ENCODE measurements around the gene CYP20A1.

Gene CYP20A1

DNA sequence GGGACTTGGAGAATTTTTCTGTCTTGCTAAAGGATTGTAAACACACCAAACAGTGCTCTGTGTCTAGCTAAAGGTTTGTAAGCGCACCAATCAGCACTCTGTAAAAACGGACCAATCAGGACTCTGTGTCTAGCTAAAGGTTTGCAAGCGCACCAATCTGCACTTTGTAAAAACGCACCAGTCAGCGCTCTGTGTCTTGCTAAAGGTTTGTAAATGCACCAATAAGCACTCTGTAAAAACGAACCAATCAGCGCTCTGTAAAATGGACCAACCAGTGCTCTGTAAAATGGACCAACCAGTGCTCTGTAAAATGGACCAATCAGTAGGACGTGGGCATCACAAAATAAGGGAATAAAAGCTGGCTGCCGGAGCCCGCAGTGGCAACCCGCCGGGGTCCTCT, 105.8 kb downstream of the CYP20A1 start:
- TF ChIP-seq, protein P1, sequence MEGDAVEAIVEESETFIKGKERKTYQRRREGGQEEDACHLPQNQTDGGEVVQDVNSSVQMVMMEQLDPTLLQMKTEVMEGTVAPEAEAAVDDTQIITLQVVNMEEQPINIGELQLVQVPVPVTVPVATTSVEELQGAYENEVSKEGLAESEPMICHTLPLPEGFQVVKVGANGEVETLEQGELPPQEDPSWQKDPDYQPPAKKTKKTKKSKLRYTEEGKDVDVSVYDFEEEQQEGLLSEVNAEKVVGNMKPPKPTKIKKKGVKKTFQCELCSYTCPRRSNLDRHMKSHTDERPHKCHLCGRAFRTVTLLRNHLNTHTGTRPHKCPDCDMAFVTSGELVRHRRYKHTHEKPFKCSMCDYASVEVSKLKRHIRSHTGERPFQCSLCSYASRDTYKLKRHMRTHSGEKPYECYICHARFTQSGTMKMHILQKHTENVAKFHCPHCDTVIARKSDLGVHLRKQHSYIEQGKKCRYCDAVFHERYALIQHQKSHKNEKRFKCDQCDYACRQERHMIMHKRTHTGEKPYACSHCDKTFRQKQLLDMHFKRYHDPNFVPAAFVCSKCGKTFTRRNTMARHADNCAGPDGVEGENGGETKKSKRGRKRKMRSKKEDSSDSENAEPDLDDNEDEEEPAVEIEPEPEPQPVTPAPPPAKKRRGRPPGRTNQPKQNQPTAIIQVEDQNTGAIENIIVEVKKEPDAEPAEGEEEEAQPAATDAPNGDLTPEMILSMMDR (IDR thresholded peaks at IDR 0.05), result no peak

DNA sequence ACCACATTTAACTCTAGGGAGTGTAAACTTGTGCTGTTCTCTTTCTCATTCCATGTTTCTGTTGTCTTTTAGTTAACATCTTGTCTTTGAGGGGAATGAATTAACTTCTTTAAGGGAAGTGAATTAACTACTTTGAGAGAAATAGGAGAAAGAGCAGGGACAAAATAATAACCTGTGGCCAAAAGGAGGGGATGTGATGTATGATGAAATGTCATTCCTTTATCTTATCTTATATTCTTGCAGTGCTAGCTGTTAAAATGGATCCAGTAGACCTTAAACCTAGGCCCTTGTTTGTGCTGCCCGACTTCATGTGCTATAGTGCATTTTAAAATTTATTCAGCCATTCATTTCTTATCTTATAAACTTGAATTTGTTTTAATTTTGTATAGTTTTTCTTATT, 107.8 kb downstream of the CYP20A1 start:
- TF ChIP-seq, protein P1 (IDR thresholded peaks at IDR 0.05), result no peak

DNA sequence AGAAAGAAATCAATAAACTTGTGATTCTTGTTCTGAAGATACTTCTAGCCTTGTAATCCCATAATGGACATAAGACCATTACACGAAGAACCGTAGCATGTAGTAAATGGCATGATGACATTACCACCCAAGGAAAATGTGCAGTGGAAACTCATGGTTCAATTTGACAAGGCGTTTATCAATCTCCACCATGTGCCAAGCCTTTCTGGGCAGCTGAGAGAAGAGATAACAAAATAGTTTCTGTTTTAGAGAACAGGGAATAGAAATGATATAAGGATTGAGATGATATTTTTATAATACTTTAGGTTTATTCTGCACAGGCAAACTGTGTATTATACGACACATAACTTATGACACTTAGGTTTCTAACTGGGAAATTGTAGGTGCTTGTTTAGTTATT, 108.6 kb downstream of the CYP20A1 start:
- TF ChIP-seq, protein P1 (IDR thresholded peaks at IDR 0.05), result no peak

DNA sequence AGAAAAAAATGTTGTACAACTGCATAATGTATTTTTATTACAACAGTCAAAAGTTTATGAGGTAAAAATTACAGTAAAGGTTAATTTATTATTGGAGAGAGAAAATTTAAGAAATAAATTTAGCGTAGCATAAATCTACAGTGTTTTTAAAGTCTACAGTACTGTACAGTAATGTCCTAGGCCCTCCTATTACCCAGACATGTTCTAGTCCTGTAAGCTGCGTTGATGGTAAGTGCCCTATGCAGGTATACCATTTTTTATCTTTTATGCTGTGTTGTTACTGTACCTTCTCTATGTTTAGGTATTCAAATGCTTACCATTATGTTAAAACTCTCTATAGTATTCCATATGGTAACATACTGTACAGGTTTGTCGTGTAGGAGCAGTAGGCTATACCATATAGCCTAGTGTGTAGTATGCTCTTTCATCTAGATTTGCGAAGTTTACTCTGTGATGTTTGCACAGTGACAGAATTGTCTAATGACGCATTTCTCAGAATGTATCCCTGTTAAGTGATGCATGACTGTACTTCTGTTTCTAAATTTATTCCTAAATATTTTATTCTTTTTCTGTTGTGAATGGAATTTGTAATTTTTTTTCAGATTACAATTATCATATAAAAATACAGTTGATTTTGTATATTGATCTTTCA, 113.9 kb downstream of the CYP20A1 start:
- TF ChIP-seq, protein P1 (IDR thresholded peaks at IDR 0.05), result no peak

DNA sequence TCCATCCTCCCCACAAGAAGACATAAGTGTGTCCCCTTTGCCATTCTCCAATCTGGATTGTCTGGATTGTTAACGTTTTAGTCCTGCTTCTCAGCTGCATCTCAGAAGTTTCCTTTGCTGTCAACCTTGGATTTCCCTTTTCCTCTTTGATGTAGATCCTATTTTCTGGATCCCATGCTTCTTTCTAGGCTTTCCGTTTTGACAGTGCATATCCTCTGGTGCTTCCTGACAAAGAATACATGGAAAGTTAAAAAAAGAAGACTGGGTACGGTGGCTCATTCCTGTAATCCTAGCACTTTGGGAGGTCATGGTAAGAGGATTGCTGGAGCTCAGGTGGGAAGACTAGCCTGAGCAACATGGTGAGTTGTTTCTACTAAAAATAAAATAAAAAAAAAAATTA, 116.1 kb downstream of the CYP20A1 start:
- TF ChIP-seq, protein P1 (IDR thresholded peaks at IDR 0.05), result no peak

Data from LNCAP (cell line).